Stimulated activated CD8-positive, alpha-beta memory T cell treated with anti-CD3 and anti-CD28 coated beads, Interleukin-12 subunit alpha, Interleukin-12 subunit beta, amount 100 ng/mL, for 24 hours (primary cell): ENCODE results near the gene LDLR.
"Not testable (repeated sequence)": the region's sequence is repeated elsewhere in the genome, so short reads cannot be mapped to it uniquely, and the experiment has no call there.

Source experiments
- DNase-seq: peaks from one replicate; pipeline ENCODE4 v3.0.0-alpha.2; 2020; ENCODE audit errors: extremely low read depth

The LDLR gene

GRCh38 chr19:11105014-11105636, 15.9 kb downstream of the LDLR start:
- DNase-seq: no peak

DNA sequence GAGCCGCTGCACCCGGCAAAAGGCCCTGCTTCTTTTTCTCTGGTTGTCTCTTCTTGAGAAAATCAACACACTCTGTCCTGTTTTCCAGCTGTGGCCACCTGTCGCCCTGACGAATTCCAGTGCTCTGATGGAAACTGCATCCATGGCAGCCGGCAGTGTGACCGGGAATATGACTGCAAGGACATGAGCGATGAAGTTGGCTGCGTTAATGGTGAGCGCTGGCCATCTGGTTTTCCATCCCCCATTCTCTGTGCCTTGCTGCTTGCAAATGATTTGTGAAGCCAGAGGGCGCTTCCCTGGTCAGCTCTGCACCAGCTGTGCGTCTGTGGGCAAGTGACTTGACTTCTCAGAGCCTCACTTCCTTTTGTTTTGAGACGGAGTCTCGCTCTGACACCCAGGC, 17.2 kb downstream of the LDLR start:
- DNase-seq: no peak

GRCh38 chr19:11108746-11109145, 19.5 kb downstream of the LDLR start:
- no peak for DNase-seq

DNA sequence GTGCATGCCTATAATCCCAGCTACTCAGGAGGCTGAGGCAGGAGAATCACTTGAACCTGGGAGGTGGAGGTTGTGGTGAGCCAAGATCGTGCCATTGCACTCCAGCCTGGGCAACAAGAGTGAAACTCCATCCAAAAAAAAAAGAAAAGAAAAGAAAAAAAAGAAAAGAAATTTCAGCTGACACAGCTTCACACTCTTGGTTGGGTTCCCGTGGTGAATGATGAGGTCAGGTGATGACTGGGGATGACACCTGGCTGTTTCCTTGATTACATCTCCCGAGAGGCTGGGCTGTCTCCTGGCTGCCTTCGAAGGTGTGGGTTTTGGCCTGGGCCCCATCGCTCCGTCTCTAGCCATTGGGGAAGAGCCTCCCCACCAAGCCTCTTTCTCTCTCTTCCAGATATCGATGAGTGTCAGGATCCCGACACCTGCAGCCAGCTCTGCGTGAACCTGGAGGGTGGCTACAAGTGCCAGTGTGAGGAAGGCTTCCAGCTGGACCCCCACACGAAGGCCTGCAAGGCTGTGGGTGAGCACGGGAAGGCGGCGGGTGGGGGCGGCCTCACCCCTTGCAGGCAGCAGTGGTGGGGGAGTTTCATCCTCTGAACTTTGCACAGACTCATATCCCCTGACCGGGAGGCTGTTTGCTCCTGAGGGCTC, 22.0 kb downstream of the LDLR start:
- no peak for DNase-seq

DNA sequence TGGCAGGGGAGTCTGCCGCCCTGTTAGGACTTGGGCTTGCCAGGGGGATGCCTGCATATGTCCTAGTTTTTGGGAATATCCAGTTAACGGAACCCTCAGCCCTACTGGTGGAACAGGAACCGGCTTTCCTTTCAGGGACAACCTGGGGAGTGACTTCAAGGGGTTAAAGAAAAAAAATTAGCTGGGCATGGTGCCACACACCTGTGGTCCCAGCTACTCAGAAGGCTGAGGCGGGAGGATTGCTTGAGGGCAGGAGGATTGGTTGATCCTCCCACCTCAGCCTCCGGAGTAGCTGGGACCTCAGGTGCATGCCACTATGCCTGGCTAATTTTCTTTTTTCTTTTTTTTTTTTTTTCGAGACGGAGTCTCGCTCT, 22.5 kb downstream of the LDLR start:
- DNase-seq: no peak

- DNase-seq: no peak
These were observed 24.0 kb downstream of the LDLR start for GRCh38 chr19:11113140-11113708.

- no peak for DNase-seq
These were observed 25.8 kb downstream of the LDLR start for GRCh38 chr19:11115042-11115441.

DNA sequence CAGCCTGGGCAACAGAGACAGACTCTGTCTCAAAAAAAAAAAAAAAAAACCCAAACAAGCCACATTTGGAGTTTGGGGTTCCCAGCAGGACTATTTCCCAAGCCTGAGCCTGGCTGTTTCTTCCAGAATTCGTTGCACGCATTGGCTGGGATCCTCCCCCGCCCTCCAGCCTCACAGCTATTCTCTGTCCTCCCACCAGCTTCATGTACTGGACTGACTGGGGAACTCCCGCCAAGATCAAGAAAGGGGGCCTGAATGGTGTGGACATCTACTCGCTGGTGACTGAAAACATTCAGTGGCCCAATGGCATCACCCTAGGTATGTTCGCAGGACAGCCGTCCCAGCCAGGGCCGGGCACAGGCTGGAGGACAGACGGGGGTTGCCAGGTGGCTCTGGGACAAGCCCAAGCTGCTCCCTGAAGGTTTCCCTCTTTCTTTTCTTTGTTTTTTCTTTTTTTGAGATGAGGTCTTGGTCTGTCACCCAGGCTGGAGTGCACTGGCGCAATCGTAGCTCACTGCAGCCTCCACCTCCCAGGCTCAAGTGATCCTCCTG, 26.7 kb downstream of the LDLR start:
- DNase-seq: no peak

GRCh38 chr19:11116507-11116906, 27.2 kb downstream of the LDLR start:
- DNase-seq: no peak

GRCh38 chr19:11121963-11122362, 32.7 kb downstream of the LDLR start:
- DNase-seq: not testable (repeated sequence)

GRCh38 chr19:11123114-11123513, 33.9 kb downstream of the LDLR start:
- DNase-seq: no peak

- not testable (repeated sequence) for DNase-seq
These were observed 34.9 kb downstream of the LDLR start for GRCh38 chr19:11124157-11124556.

- peak; percentile 45 for DNase-seq
These were observed 36.9 kb downstream of the LDLR start for GRCh38 chr19:11125994-11126685.

DNA sequence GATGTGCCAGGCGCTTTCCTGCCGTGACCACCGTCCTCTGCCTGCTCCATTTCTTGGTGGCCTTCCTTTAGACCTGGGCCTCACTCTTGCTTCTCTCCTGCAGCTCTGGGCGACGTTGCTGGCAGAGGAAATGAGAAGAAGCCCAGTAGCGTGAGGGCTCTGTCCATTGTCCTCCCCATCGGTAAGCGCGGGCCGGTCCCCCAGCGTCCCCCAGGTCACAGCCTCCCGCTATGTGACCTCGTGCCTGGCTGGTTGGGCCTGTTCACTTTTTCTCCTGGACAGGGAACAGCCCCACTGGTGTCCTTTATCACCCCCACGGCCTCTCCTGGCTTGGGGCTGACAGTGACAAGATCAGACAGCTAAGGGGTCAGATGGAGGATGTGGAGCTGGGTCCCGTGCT, 38.6 kb downstream of the LDLR start:
- DNase-seq: no peak

DNA sequence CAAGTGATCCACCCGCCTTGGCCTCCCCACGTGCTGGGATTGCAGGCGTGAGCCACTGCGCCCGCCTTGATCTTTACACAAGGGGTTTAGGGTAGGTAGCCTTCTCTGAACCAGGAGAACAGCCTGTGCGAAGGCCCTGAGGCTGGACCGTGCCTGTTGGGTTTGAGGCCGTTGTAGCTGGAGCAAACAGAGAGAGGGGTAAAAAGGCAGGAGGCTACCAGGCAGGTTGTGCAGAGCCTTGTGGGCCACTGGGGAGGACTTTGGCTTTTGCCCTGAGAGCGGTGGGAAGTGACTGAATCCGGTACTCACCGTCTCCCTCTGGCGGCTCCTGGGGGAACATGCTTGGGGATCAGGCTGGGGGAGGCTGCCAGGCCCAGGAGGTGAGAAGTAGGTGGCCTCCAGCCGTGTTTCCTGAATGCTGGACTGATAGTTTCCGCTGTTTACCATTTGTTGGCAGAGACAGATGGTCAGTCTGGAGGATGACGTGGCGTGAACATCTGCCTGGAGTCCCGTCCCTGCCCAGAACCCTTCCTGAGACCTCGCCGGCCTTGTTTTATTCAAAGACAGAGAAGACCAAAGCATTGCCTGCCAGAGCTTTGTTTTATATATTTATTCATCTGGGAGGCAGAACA, 41.7 kb downstream of the LDLR start:
- DNase-seq: peak; percentile 16

- DNase-seq: no peak
These were observed 42.2 kb downstream of the LDLR start for GRCh38 chr19:11131471-11131870.

DNA sequence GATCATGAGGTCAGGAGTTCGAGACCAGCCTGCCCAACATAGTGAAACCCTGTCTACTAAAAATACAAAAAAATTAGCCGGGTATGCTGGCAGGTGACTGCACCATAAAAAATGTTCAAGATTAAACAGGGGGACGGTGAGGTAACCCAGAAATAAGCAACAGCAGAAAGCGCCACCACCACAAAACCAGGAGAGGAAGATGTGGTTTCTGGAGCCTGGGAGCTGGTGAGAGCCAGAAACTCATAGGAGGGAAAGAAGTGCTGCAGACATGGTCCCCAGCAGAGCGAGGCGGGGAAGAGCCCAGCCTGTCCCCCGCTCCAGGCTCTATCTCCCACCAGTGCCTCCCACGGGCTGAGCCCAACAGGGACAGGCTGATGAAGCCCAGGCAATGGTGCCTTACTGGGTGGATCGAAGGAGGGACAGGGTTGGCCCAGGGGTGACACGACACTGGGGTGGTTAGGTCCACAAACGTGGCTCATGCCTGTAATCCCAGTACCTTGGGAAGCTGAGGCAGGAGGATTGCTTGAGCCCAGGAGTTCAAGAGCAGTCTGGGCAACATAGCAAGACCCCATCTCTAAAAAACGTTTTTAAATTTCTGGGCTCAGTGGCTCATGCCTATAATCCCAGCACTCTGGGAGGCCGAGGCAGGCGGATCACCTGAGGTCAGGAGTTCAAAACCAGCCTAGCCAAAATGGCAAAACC, 47.3 kb downstream of the LDLR start:
- DNase-seq: no peak

- no peak for DNase-seq
These were observed 48.5 kb downstream of the LDLR start for GRCh38 chr19:11137542-11138384.

GRCh38 chr19:11138601-11139300, 49.5 kb downstream of the LDLR start:
- no peak for DNase-seq

GRCh38 chr19:11140023-11140538, 50.8 kb downstream of the LDLR start:
- DNase-seq: not testable (repeated sequence)
